K562 treated with DMSO at 1 percent for 12 hours (cell line): ENCODE results near the gene GTF2A2. TPM values are rescaled to one million over a fixed set of nuclear protein-coding genes. Genes with fewer than 3 reads are reported as not detected.

Experiments
- total RNA-seq: library from RNA; unstranded; fragments of 300-600 nt; gene quantifications from 2 replicates; pipeline ENCODE4 v1.2.3, GENCODE V29; 2022; ENCODE audit not compliant: insufficient read depth

GTF2A2 gene, protein sequence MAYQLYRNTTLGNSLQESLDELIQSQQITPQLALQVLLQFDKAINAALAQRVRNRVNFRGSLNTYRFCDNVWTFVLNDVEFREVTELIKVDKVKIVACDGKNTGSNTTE
- 61.7 and 85.8 TPM in 2 replicates for total RNA-seq

DNA sequence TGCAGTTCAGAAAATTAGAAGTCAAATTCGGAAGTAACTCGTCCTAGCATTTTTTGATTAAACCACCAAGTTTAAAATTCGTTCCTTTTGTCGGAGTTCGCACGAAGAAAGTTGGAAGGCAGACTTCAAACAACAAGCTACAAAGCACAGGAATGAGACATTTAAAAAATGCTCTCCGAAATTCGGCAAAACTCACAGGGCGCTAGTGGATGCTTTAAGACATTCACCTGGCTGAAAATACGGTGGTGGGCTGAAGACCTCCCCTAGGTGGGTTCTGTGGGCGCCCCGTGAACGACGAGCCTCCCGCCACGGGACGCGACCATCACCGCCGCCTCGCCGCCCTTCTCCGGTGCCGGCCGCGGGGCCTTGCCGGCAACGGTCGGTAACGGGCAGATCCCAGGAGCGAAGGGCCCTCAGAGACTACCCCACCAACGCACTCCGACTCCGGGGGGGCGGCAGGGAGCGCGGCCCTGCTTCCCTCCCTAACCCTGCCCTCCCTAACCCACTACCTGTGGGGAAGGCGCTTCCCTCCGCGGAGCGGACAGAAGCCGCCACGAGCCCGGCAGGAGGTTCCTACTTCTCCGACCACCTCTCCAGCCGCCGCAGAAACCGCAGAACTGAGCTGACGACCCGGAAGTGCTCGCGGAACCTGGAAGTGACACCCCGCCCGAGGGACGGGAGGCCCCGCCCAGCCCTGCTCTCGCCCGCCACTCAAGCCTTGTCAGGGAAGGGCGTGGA, at the start of gene GTF2A2:
Gene GTF2A2, minus strand, starts transcription at position 619 of the 738 bp plus-strand sequence. CDS start 5,238 bp downstream, outside the sequence.

GRCh38 chr15:59688782-59689625, 31.7 kb upstream of the GTF2A2 start, which contains the start of gene BNIP2:
TSS of gene BNIP2 (minus strand) at chr15:59689320. CDS start at chr15:59682457, 6,863 bp downstream.

DNA sequence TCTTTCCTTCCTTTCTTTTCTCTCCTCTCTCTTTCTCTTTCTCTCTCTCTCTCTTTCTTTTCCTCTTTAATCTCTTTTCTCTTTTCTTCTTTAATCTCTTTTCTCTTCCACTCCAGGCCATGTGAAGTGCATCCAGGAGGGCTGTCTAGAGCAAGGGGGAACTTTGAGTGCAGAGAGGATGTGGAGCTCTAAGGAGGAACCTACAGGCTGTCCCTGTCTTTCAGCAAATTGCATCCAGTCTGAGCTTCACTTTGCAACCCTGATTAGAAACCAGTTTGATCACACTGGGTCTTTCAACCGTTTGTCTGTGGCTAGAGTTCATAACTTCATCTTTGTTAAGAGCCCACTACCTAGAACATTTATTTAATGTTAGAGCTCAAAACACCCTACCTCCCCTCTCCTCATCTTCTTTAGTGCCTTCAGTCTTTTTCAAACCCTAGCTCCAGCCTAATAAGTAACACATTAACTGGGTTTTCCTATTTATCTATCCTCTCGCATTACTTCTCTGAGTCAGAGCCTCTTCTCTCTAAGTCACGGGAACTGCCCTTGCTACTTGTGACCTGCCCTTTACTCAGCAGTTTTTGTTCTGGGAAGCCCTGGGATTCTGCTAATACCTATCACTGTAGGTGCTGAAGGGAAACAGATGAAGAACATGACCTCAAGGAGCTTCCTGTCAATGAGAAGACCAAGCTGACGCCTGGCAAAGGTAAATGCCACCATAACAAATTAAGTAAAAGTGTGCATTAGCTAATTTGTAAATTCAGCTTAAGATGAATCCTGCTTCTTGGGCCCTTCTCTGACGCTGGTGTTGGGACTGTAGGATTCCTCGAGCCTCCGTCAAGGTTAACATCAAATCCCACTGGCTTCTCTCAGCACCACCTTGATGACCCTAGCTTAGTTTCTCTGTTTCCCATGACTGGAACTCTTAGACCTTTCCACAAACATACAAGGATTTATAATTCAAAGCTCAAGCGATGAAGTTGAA, 45.7 kb downstream of the GTF2A2 start, which contains the start of gene GCNT3:
Gene GCNT3, plus strand, starts transcription at position 508 of the 985 bp plus-strand sequence. CDS start 6,456 bp downstream, outside the sequence.

Other genes starting within 250 kb of the GTF2A2 start
- not detected in 2 replicates for gene FAM81A, start 219.3 kb downstream of the GTF2A2 start, total RNA-seq
- gene GCNT3, start 45.7 kb downstream of the GTF2A2 start, total RNA-seq: not detected in 2 replicates
- gene BNIP2, start 31.8 kb upstream of the GTF2A2 start, total RNA-seq: 14.6 and 32.5 TPM in 2 replicates